Endothelial cell of umbilical vein (primary cell): ENCODE measurements around the gene PRRX1. TPM values are rescaled to one million over a fixed set of nuclear protein-coding genes. Genes with fewer than 3 reads are reported as not detected.

Experiments used
- BruUV-seq: library from RNA; stranded (reverse); fragments of 400-500 nt; replicated peaks from 2 replicates; lab custom pipeline; 2021; lab: Mats Ljungman, UMichigan
- CTCF ChIA-PET: fragments of 300-600, 350-600 bp; sonication (Branson Sonifier 250); formaldehyde crosslinking; loops from one replicate; lab custom pipeline; 2021; ENCODE audit warnings: antibody characterized with exemption, inconsistent platforms; lab: Charles Lee
- POLR2A ChIA-PET: fragments of 300-600, 350-600 bp; sonication (Branson Sonifier 250); formaldehyde crosslinking; loops from one replicate; lab custom pipeline; 2021; ENCODE audit warnings: antibody characterized with exemption, inconsistent platforms; lab: Charles Lee
- DNase-seq: peaks from one replicate; pipeline ENCODE4 v3.0.0-alpha.2; 2011; ENCODE audit warnings: low read depth, low spot score
- FAIRE-seq: peaks from 2 replicates; lab custom pipeline; 2011; peaks lifted over from hg19 to GRCh38; lab: Jason Lieb, UNC
- H2AFZ ChIP-seq: 2 replicates; pipeline ENCODE4 v1.6.0; 2012; ENCODE audit warnings: low read depth, low read length, control low read depth, inconsistent platforms
- H3K27ac ChIP-seq: 2 replicates; pipeline ENCODE4 v1.5.1; 2011; ENCODE audit warnings: low read depth, mild to moderate bottlenecking, control low read depth, low read length, moderate library complexity; ENCODE audit not compliant: insufficient read depth
- H3K27me3 ChIP-seq, 2 experiments: 2 replicates each; pipeline versions ENCODE4 v1.6.0 to v1.6.1; 2011; ENCODE audit warnings: low read length in 2 of 2, mixed read lengths in 1 of 2; ENCODE audit not compliant: control insufficient read depth in 2 of 2, insufficient read depth in 2 of 2
- H3K36me3 ChIP-seq, 2 experiments: 2 replicates in 1 of 2; 3 replicates in 1 of 2; pipeline ENCODE4 v1.5.1; 2011; ENCODE audit warnings: low read length in 2 of 2, mild to moderate bottlenecking in 1 of 2, moderate library complexity in 1 of 2; ENCODE audit not compliant: control insufficient read depth in 2 of 2, insufficient read depth in 2 of 2; ENCODE audit errors: extremely low read depth in 1 of 2
- H3K4me1 ChIP-seq: 3 replicates; pipeline ENCODE4 v1.5.1; 2011; ENCODE audit warnings: mild to moderate bottlenecking, low read length; ENCODE audit not compliant: control insufficient read depth, insufficient read depth; ENCODE audit errors: extremely low read depth
- H3K4me2 ChIP-seq: 2 replicates; pipeline ENCODE4 v1.6.1; 2011; ENCODE audit warnings: low read length, control low read depth, mixed read lengths; ENCODE audit not compliant: insufficient read depth
- H3K4me3 ChIP-seq, 3 experiments: fragments of 200-600 bp in 1 of 3; sonication (generic), shearing (Covaris generic) in 1 of 3; replicated peaks in 1 of 3; 2 replicates each; pipeline ENCODE4 v1.5.1; 2011 to 2016; ENCODE audit warnings: control low read depth in 3 of 3, low read length in 3 of 3, mild to moderate bottlenecking in 2 of 3, inconsistent platforms in 1 of 3, low read depth in 1 of 3, moderate library complexity in 1 of 3; ENCODE audit not compliant: insufficient read depth in 1 of 3
- H3K79me2 ChIP-seq: 2 replicates; pipeline ENCODE4 v1.6.0; 2012; ENCODE audit warnings: low read length, inconsistent platforms; ENCODE audit not compliant: control insufficient read depth, insufficient read depth
- H3K9ac ChIP-seq: replicated peaks from 2 replicates; pipeline ENCODE3; 2011; ENCODE audit warnings: low read length, control low read depth; ENCODE audit not compliant: insufficient read depth; ENCODE audit errors: extremely low read depth
- H3K9me1 ChIP-seq: replicated peaks from 3 replicates; pipeline ENCODE4 v1.6.0; 2011; ENCODE audit warnings: mild to moderate bottlenecking, low read length; ENCODE audit not compliant: control insufficient read depth, insufficient read depth; ENCODE audit errors: extremely low read depth
- H3K9me3 ChIP-seq: replicated peaks from 2 replicates; pipeline ENCODE4 v1.5.1; 2012; ENCODE audit warnings: low read length, inconsistent platforms; ENCODE audit not compliant: control insufficient read depth, insufficient read depth
- H4K20me1 ChIP-seq: replicated peaks from 2 replicates; pipeline ENCODE3; 2011; ENCODE audit warnings: mild to moderate bottlenecking, low read length; ENCODE audit not compliant: control insufficient read depth, insufficient read depth; ENCODE audit errors: extremely low read depth
- EZH2 ChIP-seq: IDR thresholded peaks from 2 replicates; pipeline ENCODE4 v1.6.1; 2012; ENCODE audit warnings: borderline replicate concordance, low read depth, mild to moderate bottlenecking, moderate library complexity, low read length, inconsistent platforms; ENCODE audit not compliant: severe bottlenecking
- FOS ChIP-seq: IDR thresholded peaks from 2 replicates; pipeline ENCODE4 v1.6.1; 2011; ENCODE audit warnings: mild to moderate bottlenecking, low read length, moderate library complexity, borderline replicate concordance; ENCODE audit not compliant: insufficient read depth
- GATA2 ChIP-seq: IDR thresholded peaks from 2 replicates; pipeline ENCODE4 v1.7.0; 2011; ENCODE audit warnings: low read depth, mild to moderate bottlenecking, moderate library complexity, mixed read lengths, low read length; ENCODE audit not compliant: insufficient read length, insufficient read depth
- JUN ChIP-seq: IDR thresholded peaks from 2 replicates; pipeline ENCODE4 v1.6.1; 2011; ENCODE audit warnings: borderline replicate concordance, low read depth; ENCODE audit not compliant: insufficient read length, insufficient read depth
- MYC ChIP-seq: IDR thresholded peaks from one replicate; pipeline ENCODE4 v1.6.1; 2011; ENCODE audit warnings: mild to moderate bottlenecking, low read depth, low read length
- POLR2A ChIP-seq: IDR thresholded peaks from 2 replicates; pipeline ENCODE4 v1.6.1; 2012; ENCODE audit warnings: low read depth, mild to moderate bottlenecking, control low read depth, low read length
- POLR2AphosphoS5 ChIP-seq: IDR thresholded peaks from 2 replicates; pipeline ENCODE4 v1.6.1; 2012; ENCODE audit warnings: low read depth, mild to moderate bottlenecking, control low read depth, low read length, moderate library complexity; ENCODE audit not compliant: insufficient read depth
- dilution Hi-C: fragments of 300-500 bp; cut with MboI; formaldehyde crosslinking; loops from one replicate; pipeline ENCODE4 v1.15.0; 2019; ENCODE audit warnings: low sequenced_read_pairs; ENCODE audit not compliant: extremely low pct_ligation_motif_present
- intact Hi-C: fragments of 100-400 bp; cut with micrococcal nuclease; formaldehyde crosslinking; loops from one replicate; pipeline ENCODE4 v1.10.0; 2022
- polyA plus RNA-seq, 4 experiments: library from polyadenylated mRNA; depleted of rRNA in 3 of 4; stranded (reverse) in 3 of 4; unstranded in 1 of 4; fragments of >200 nt; gene quantifications; 2 replicates each; pipeline versions ENCODE4 v1.2.1 to v1.2.3, GENCODE V29; 2011 to 2012; ENCODE audit warnings: missing spikeins in 1 of 4
- total RNA-seq: library from RNA; stranded (reverse); gene quantifications from 2 replicates; pipeline ENCODE4 v1.2.3, GENCODE V29; 2021
- TF ChIP-seq, protein P1 (sequence below), 2 donors: IDR thresholded peaks; 1 replicate in 1 of 2; 2 replicates in 1 of 2; pipeline ENCODE4 v1.5.1; 2011; ENCODE audit warnings: low read length in 2 of 2, mild to moderate bottlenecking in 2 of 2, moderate library complexity in 2 of 2, control low read depth in 1 of 2, inconsistent platforms in 1 of 2, low read depth in 1 of 2; ENCODE audit not compliant: insufficient read depth in 1 of 2; ENCODE audit errors: extremely low read depth in 1 of 2
- TF ChIP-seq, protein P2 (sequence below): IDR thresholded peaks from 2 replicates; pipeline ENCODE4 v1.6.1; 2011; ENCODE audit not compliant: insufficient read depth, insufficient read length

PRRX1 gene
- total and polyA plus RNA-seq, 2 donors (not counting 3 experiments of a cell fraction or from before 2014, with no cell fraction given) = 0.03 TPM; not detected in 1

DNA sequence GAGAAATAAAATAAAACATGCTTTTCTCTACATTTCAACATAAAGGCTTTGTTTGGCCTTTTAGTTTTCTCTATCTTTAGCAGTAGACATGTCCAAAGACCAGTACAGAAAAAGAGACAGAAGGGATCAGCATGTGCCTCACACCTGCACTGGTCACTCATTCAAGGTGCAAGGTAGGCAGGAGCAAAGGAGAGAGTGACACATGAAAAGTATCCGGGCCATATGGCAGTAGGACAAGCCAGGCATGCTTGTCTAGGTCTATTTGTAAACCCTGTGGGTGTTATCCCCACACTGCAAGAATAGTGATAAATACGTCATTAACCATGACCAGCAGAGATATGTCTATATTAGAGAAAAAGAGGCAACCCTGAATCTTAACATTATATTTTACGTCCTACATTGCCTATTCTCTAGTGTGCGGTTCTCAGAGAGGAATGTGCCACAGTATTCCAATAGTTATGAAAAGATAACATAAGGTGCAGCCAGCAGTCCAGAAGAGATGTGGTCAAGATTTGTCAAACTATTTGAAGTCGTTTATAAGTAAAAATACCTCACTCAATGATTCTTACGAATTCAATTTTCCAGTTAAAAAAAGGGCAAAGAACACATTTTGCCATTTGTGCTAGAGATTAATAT is 32.1 kb downstream of the PRRX1 start:
- POLR2A ChIA-PET = no interaction called here
- dilution Hi-C loops = no loop called here

More for the DNA sequence above, 32.1 kb downstream of the PRRX1 start:
- H3K9me3 ChIP-seq = no peaks in the 10 kb centered on the region
- CTCF ChIA-PET = no interaction called here
- H2AFZ ChIP-seq = no peak overlapping the region
- no peaks in the 10 kb centered on the region for H3K36me3 ChIP-seq
- no peak overlapping the region for H3K9ac ChIP-seq
- TF ChIP-seq GATA2 (no peak), POLR2AphosphoS5 (no peak), POLR2A (no peak), EZH2 (no peak), MYC (no peak), JUN (no peak), FOS (no peak)
- TF ChIP-seq, protein P1, sequence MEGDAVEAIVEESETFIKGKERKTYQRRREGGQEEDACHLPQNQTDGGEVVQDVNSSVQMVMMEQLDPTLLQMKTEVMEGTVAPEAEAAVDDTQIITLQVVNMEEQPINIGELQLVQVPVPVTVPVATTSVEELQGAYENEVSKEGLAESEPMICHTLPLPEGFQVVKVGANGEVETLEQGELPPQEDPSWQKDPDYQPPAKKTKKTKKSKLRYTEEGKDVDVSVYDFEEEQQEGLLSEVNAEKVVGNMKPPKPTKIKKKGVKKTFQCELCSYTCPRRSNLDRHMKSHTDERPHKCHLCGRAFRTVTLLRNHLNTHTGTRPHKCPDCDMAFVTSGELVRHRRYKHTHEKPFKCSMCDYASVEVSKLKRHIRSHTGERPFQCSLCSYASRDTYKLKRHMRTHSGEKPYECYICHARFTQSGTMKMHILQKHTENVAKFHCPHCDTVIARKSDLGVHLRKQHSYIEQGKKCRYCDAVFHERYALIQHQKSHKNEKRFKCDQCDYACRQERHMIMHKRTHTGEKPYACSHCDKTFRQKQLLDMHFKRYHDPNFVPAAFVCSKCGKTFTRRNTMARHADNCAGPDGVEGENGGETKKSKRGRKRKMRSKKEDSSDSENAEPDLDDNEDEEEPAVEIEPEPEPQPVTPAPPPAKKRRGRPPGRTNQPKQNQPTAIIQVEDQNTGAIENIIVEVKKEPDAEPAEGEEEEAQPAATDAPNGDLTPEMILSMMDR (IDR thresholded peaks at IDR 0.05; ENCODE audit: extremely low read depth in 1 of 2, insufficient read depth in 1 of 2, low read depth in 1 of 2, low read length in 2 of 2) = no peak
- TF ChIP-seq, protein P2, sequence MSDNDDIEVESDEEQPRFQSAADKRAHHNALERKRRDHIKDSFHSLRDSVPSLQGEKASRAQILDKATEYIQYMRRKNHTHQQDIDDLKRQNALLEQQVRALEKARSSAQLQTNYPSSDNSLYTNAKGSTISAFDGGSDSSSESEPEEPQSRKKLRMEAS = no peak
- no peaks in the 10 kb centered on the region for H3K9me1 ChIP-seq
- no peak for DNase-seq
- H3K27ac ChIP-seq = no peak overlapping the region
- H3K4me1 ChIP-seq = peaks cover 23% of the 10 kb centered on the region
- H3K27me3 ChIP-seq = no peaks in the 10 kb centered on the region
- H3K4me3 ChIP-seq = no peak overlapping the region
- no peaks in the 10 kb centered on the region for H3K79me2 ChIP-seq
- intact Hi-C loops = no loop called here
- no peak for FAIRE-seq
- no peak overlapping the region for H3K4me2 ChIP-seq
- H4K20me1 ChIP-seq = no peaks in the 10 kb centered on the region
- no TSS peak for BruUV-seq
